Inferior parietal cortex (tissue), 1 donor: ENCODE data around the gene S100A8.

ENCODE experiments used
- DNase-seq: peaks from one replicate; pipeline ENCODE4 v3.0.0-alpha.2; 2016; ENCODE audit errors: extremely low spot score

Gene S100A8

GRCh38 chr1:153362187-153362775 lies 28.6 kb downstream of the S100A8 start:
- DNase-seq: no peak

- no peak for DNase-seq
These were observed 29.3 kb downstream of the S100A8 start for GRCh38 chr1:153361480-153362109.

GRCh38 chr1:153360592-153361479 lies 30.0 kb downstream of the S100A8 start:
- no peak for DNase-seq

GRCh38 chr1:153360190-153360589 lies 30.7 kb downstream of the S100A8 start:
- DNase-seq: no peak

- no peak for DNase-seq
These were observed 31.6 kb downstream of the S100A8 start for GRCh38 chr1:153359241-153359640.

GRCh38 chr1:153358691-153358975 lies 32.2 kb downstream of the S100A8 start:
- no peak for DNase-seq

GRCh38 chr1:153357853-153358690 lies 32.8 kb downstream of the S100A8 start, which contains the start of gene S100A9:
S100A9 (plus strand) TSS chr1:153357854; CDS start chr1:153358284, 430 bp downstream.
- DNase-seq: no peak

GRCh38 chr1:153357076-153357852 lies 33.6 kb downstream of the S100A8 start:
- DNase-seq: no peak

GRCh38 chr1:153356392-153357075 lies 34.3 kb downstream of the S100A8 start:
- DNase-seq: no peak

GRCh38 chr1:153355445-153356071 lies 35.3 kb downstream of the S100A8 start:
- no peak for DNase-seq

GRCh38 chr1:153354515-153355193 lies 36.2 kb downstream of the S100A8 start:
- DNase-seq: no peak

- no peak for DNase-seq
These were observed 37.5 kb downstream of the S100A8 start for GRCh38 chr1:153353226-153353947.

GRCh38 chr1:153352523-153352922 lies 38.4 kb downstream of the S100A8 start:
- peak; percentile 79 for DNase-seq

GRCh38 chr1:153350321-153350957 lies 40.4 kb downstream of the S100A8 start:
- no peak for DNase-seq

GRCh38 chr1:153349363-153350320 lies 41.2 kb downstream of the S100A8 start:
- DNase-seq: no peak

- no peak for DNase-seq
These were observed 42.1 kb downstream of the S100A8 start, which contains the start of gene PGLYRP4 for GRCh38 chr1:153348511-153349362. PGLYRP4 (minus strand) TSS chr1:153348841; CDS start chr1:153347932, 909 bp downstream.
